Esophagus squamous epithelium (tissue), 5 donors: ENCODE data around the gene CPLX1. TPM values are rescaled to one million over a fixed set of nuclear protein-coding genes. Genes with fewer than 3 reads are reported as not detected.

Experiments used
- DNase-seq: peaks from one replicate; lab custom pipeline; 2025; lab: John Stamatoyannopoulos, UW
- H3K27ac ChIP-seq, 4 donors: fragments of 200-600 bp; sonication (generic); one replicate each; pipeline ENCODE4 v1.5.1; 2016 to 2019; ENCODE audit warnings: mild to moderate bottlenecking in 1 of 4
- H3K27me3 ChIP-seq, 4 donors: fragments of 200-600 bp; sonication (generic); 1 replicate in 3 of 4; 2 replicates in 1 of 4; pipeline versions ENCODE4 v1.5.1 to v1.6.0; 2017 to 2021; ENCODE audit warnings: antibody characterized with exemption in 1 of 4
- H3K36me3 ChIP-seq, 3 donors: fragments of 200-600 bp; sonication (generic); one replicate each; pipeline ENCODE4 v1.5.1; 2016 to 2019
- H3K4me1 ChIP-seq, 3 donors: fragments of 200-600 bp; sonication (generic); one replicate each; pipeline ENCODE4 v1.5.1; 2017 to 2019
- H3K4me3 ChIP-seq, 4 donors: fragments of 200-600 bp; sonication (generic); 1 replicate in 3 of 4; 2 replicates in 1 of 4; pipeline ENCODE4 v1.5.1; 2016 to 2019; ENCODE audit warnings: mild to moderate bottlenecking in 2 of 4, moderate library complexity in 1 of 4
- H3K9me3 ChIP-seq, 3 donors: fragments of 200-600 bp; sonication (generic); one replicate each; pipeline ENCODE4 v1.5.1; 2016 to 2019
- CTCF ChIP-seq, 6 experiments: fragments of 450-650 bp in 4 of 6; fragments of 200-600 bp in 2 of 6; sonication (generic) in 2 of 6; IDR thresholded peaks; one replicate each; pipeline ENCODE4 v1.5.1; 2016 to 2019; ENCODE audit warnings: antibody characterized with exemption in 6 of 6, mild to moderate bottlenecking in 4 of 6, moderate library complexity in 4 of 6
- POLR2A ChIP-seq, 4 donors: fragments of 450-650 bp; IDR thresholded peaks; one replicate each; pipeline ENCODE4 v1.6.1; 2017; ENCODE audit warnings: antibody characterized with exemption in 4 of 4, mild to moderate bottlenecking in 4 of 4, moderate library complexity in 3 of 4
- WGBS, 2 donors: methylation state at CpG; one replicate each; pipeline ENCODE4 v1.1.5; 2018; 5-methylcytosine and 5-hydroxymethylcytosine counted together
- intact Hi-C: fragments of 100-400 bp; cut with DNase I; formaldehyde crosslinking; loops from one replicate; pipeline ENCODE4 v1.15.0; 2022
- total RNA-seq, 4 donors: library from RNA; depleted of rRNA; stranded (reverse); fragments of >200 nt; gene quantifications; one replicate each; pipeline ENCODE4 v1.1.0, GENCODE V29; 2016
- donor health status: DM: yes; HTN: yes; CAD: no.

The CPLX1 gene
- total RNA-seq, 4 donors from 2014 or later, result 0.44 to 0.57 TPM; not detected in 2

GRCh38 chr4:831483-831805 is 5.5 kb upstream of the CPLX1 start:
- Histone ChIP-seq H3K4me3 (no peak overlapping the region), H3K4me1 (peaks cover 4 to 8% (median 8%) of the 10 kb centered on the region in 3 donors), H3K9me3 (peaks cover 0 to 12% (median 5%) of the 10 kb centered on the region in 3 donors), H3K27ac (no peak overlapping the region), H3K36me3 (no peaks in the 10 kb centered on the region), H3K27me3 (peaks cover 6 to 62% (median 9%) of the 10 kb centered on the region in 4 donors)
- intact Hi-C loops, result no loop called here
- TF ChIP-seq POLR2A (IDR thresholded peaks at IDR 0.05), result no peak
- no peak for TF ChIP-seq CTCF (IDR thresholded peaks at IDR 0.05)
- 100% methylated on average over 1 of the region's 3 CpGs; no CpG with 5 or more reads in 1 of the 2 donors for WGBS, 2 donors
- DNase-seq, result no peak

GRCh38 chr4:830601-831482 is 4.9 kb upstream of the CPLX1 start:
- intact Hi-C loops, result no loop called here
- Histone ChIP-seq H3K36me3 (no peaks in the 10 kb centered on the region), H3K9me3 (peaks cover 0 to 12% (median 5%) of the 10 kb centered on the region in 3 donors), H3K4me1 (peaks cover 4 to 11% (median 10%) of the 10 kb centered on the region in 3 donors), H3K27ac (no peak overlapping the region), H3K27me3 (peaks cover 6 to 66% (median 9%) of the 10 kb centered on the region in 4 donors), H3K4me3 (no peak overlapping the region)
- TF ChIP-seq CTCF (IDR thresholded peaks at IDR 0.05) (no peak), POLR2A (IDR thresholded peaks at IDR 0.05) (no peak)
- WGBS, 2 donors, result 55 to 74% methylated on average over 10 to 11 of the region's 23 CpGs
- DNase-seq, result no peak

- intact Hi-C loops, result no loop called here
- TF ChIP-seq POLR2A (IDR thresholded peaks at IDR 0.05) (no peak), CTCF (IDR thresholded peaks at IDR 0.05) (no peak)
- Histone ChIP-seq H3K36me3 (no peaks in the 10 kb centered on the region), H3K4me1 (peaks cover 4 to 20% (median 18%) of the 10 kb centered on the region in 3 donors), H3K27me3 (peaks cover 11 to 74% (median 15%) of the 10 kb centered on the region in 4 donors), H3K4me3 (no peak overlapping the region), H3K9me3 (peaks cover 0 to 12% (median 5%) of the 10 kb centered on the region in 3 donors), H3K27ac (no peak overlapping the region)
- no peak for DNase-seq
- 17 to 52% methylated on average over 1 to 10 of the region's 26 CpGs for WGBS, 2 donors
These were observed 4.1 kb upstream of the CPLX1 start for GRCh38 chr4:829761-830600.

- DNase-seq, result no peak
- no peak overlapping the region for H3K4me3 ChIP-seq
- H3K36me3 ChIP-seq, result no peaks in the 10 kb centered on the region
- H3K27me3 ChIP-seq, result peaks cover 14 to 81% (median 20%) of the 10 kb centered on the region in 4 donors
- intact Hi-C loops, result no loop called here
- no peak overlapping the region for H3K27ac ChIP-seq
- H3K4me1 ChIP-seq, result peaks cover 4 to 25% (median 19%) of the 10 kb centered on the region in 3 donors
- WGBS, 2 donors, result 74 to 75% methylated on average over 2 to 5 of the region's 6 CpGs
- no peak for TF ChIP-seq CTCF (IDR thresholded peaks at IDR 0.05)
- no peak for TF ChIP-seq POLR2A (IDR thresholded peaks at IDR 0.05)
- peaks cover 0 to 12% (median 5%) of the 10 kb centered on the region in 3 donors for H3K9me3 ChIP-seq
These were observed 3.4 kb upstream of the CPLX1 start for GRCh38 chr4:829291-829690.
